H9 (cell line): ENCODE data around the gene NXPH1. TPM values are rescaled to one million over a fixed set of nuclear protein-coding genes. Genes with fewer than 3 reads are reported as not detected.

Experiments used
- DNase-seq: peaks from one replicate; pipeline ENCODE4 v3.0.0-alpha.2; 2017
- H2AFZ ChIP-seq: one replicate; pipeline ENCODE4 v1.6.1; 2013; ENCODE audit warnings: mild to moderate bottlenecking, low read length, control low read depth, moderate library complexity
- H2AK5ac ChIP-seq: 2 replicates; pipeline ENCODE4 v1.6.1; 2013; ENCODE audit warnings: low read length, control low read depth, mixed read lengths; ENCODE audit not compliant: insufficient read length
- H2BK120ac ChIP-seq: one replicate; pipeline ENCODE4 v1.6.1; 2013; ENCODE audit warnings: low read depth, mild to moderate bottlenecking, low read length, control low read depth, inconsistent platforms; ENCODE audit not compliant: poor library complexity, severe bottlenecking
- H2BK12ac ChIP-seq: 2 replicates; pipeline ENCODE4 v1.6.1; 2013; ENCODE audit warnings: low read length, control low read depth, mixed read lengths, low read depth; ENCODE audit not compliant: insufficient read length
- H2BK15ac ChIP-seq: 2 replicates; pipeline ENCODE4 v1.6.1; 2013; ENCODE audit warnings: low read depth, low read length, control low read depth
- H2BK20ac ChIP-seq: one replicate; pipeline ENCODE4 v1.6.1; 2013; ENCODE audit warnings: low read depth, mild to moderate bottlenecking, low read length, control low read depth, inconsistent platforms; ENCODE audit not compliant: poor library complexity, severe bottlenecking
- H2BK5ac ChIP-seq: 2 replicates; pipeline ENCODE4 v1.6.1; 2013; ENCODE audit warnings: low read length, control low read depth, mixed read lengths; ENCODE audit not compliant: insufficient read length
- H3K14ac ChIP-seq: 2 replicates; pipeline ENCODE4 v1.6.1; 2013; ENCODE audit warnings: low read length, control low read depth; ENCODE audit not compliant: insufficient read depth
- H3K18ac ChIP-seq: 2 replicates; pipeline ENCODE4 v1.6.1; 2013; ENCODE audit warnings: low read depth, mild to moderate bottlenecking, mixed read lengths, low read length, control low read depth; ENCODE audit not compliant: insufficient read length
- H3K23ac ChIP-seq: 2 replicates; pipeline ENCODE4 v1.6.1; 2013; ENCODE audit warnings: low read length, control low read depth, mixed read lengths, low read depth; ENCODE audit not compliant: insufficient read length
- H3K23me2 ChIP-seq: 2 replicates; pipeline ENCODE4 v1.6.1; 2013; ENCODE audit warnings: low read depth, mild to moderate bottlenecking, mixed read lengths, low read length, control low read depth; ENCODE audit not compliant: insufficient read length, poor library complexity, severe bottlenecking
- H3K27ac ChIP-seq: 2 replicates; pipeline ENCODE4 v1.5.1; 2013; ENCODE audit warnings: low read length, control low read depth, mixed read lengths, low read depth; ENCODE audit not compliant: insufficient read length
- H3K27me3 ChIP-seq: 2 replicates; pipeline ENCODE4 v1.6.1; 2013; ENCODE audit warnings: low read length, control low read depth, inconsistent platforms; ENCODE audit not compliant: insufficient read depth
- H3K4ac ChIP-seq: 2 replicates; pipeline ENCODE4 v1.6.1; 2013; ENCODE audit warnings: low read depth, mild to moderate bottlenecking, control low read depth, inconsistent platforms, low read length, moderate library complexity
- H3K4me1 ChIP-seq: 2 replicates; pipeline ENCODE4 v1.6.1; 2013; ENCODE audit warnings: low read length, control low read depth, inconsistent platforms; ENCODE audit not compliant: insufficient read depth
- H3K4me2 ChIP-seq: 2 replicates; pipeline ENCODE4 v1.6.1; 2013; ENCODE audit warnings: low read length, control low read depth, mixed read lengths; ENCODE audit not compliant: insufficient read length, insufficient read depth
- H3K56ac ChIP-seq: 2 replicates; pipeline ENCODE4 v1.6.1; 2013; ENCODE audit warnings: low read depth, mild to moderate bottlenecking, mixed read lengths, low read length, control low read depth; ENCODE audit not compliant: insufficient read length
- H3K79me1 ChIP-seq: 2 replicates; pipeline ENCODE4 v1.6.1; 2013; ENCODE audit warnings: low read depth, mild to moderate bottlenecking, moderate library complexity, low read length, control low read depth, inconsistent platforms; ENCODE audit not compliant: insufficient read depth, poor library complexity, severe bottlenecking
- H3K79me2 ChIP-seq: 2 replicates; pipeline ENCODE4 v1.6.1; 2013; ENCODE audit warnings: low read length, control low read depth, inconsistent platforms; ENCODE audit not compliant: insufficient read depth
- H3K9ac ChIP-seq: 2 replicates; pipeline ENCODE4 v1.6.1; 2013; ENCODE audit warnings: low read length, control low read depth, mixed read lengths; ENCODE audit not compliant: insufficient read length; ENCODE audit errors: extremely low read depth
- H3K9me3 ChIP-seq: one replicate; pipeline ENCODE4 v1.6.1; 2013; ENCODE audit warnings: low read depth, low read length, inconsistent platforms; ENCODE audit not compliant: control insufficient read depth
- H3T11ph ChIP-seq: one replicate; pipeline ENCODE4 v1.6.1; 2013; ENCODE audit warnings: mild to moderate bottlenecking, low read length, control low read depth, inconsistent platforms
- H4K20me1 ChIP-seq: one replicate; pipeline ENCODE4 v1.6.1; 2013; ENCODE audit not compliant: control insufficient read depth, insufficient read length, insufficient read depth
- H4K5ac ChIP-seq: 2 replicates; pipeline ENCODE4 v1.6.1; 2013; ENCODE audit warnings: low read depth, mild to moderate bottlenecking, mixed read lengths, low read length, control low read depth; ENCODE audit not compliant: insufficient read length
- H4K8ac ChIP-seq: replicated peaks from 2 replicates; pipeline ENCODE4 v1.6.1; 2013; ENCODE audit warnings: low read length, control low read depth, mixed read lengths, low read depth; ENCODE audit not compliant: insufficient read length
- H4K91ac ChIP-seq: 2 replicates; pipeline ENCODE4 v1.6.1; 2013; ENCODE audit warnings: low read depth, mild to moderate bottlenecking, moderate library complexity, mixed read lengths, low read length, control low read depth; ENCODE audit not compliant: insufficient read length
- H3K27ac Mint-ChIP-seq, 3 experiments: 2 replicates in 2 of 3; 3 replicates in 1 of 3; pipeline ENCODE4 v1.8.0; 2020 to 2021; ENCODE audit warnings: mixed read lengths in 3 of 3, mild to moderate bottlenecking in 1 of 3, moderate library complexity in 1 of 3
- H3K27me3 Mint-ChIP-seq: 2 replicates; pipeline ENCODE4 v1.8.0; 2021; ENCODE audit warnings: low read depth, mild to moderate bottlenecking, moderate library complexity, mixed read lengths
- H3K36me3 Mint-ChIP-seq, 3 experiments: 2 replicates in 2 of 3; 3 replicates in 1 of 3; pipeline ENCODE4 v1.8.0; 2020 to 2021; ENCODE audit warnings: low read depth in 3 of 3, mixed read lengths in 3 of 3; ENCODE audit not compliant: insufficient read depth in 1 of 3
- H3K4me1 Mint-ChIP-seq, 2 experiments: 2 replicates each; pipeline ENCODE4 v1.8.0; 2020; ENCODE audit warnings: mixed read lengths in 2 of 2
- H3K4me3 Mint-ChIP-seq, 2 experiments: 2 replicates in 1 of 2; 3 replicates in 1 of 2; pipeline ENCODE4 v1.8.0; 2020 to 2021; ENCODE audit warnings: mild to moderate bottlenecking in 2 of 2, mixed read lengths in 2 of 2, moderate library complexity in 1 of 2
- H3K9me3 Mint-ChIP-seq, 2 experiments: 2 replicates in 1 of 2; 3 replicates in 1 of 2; pipeline ENCODE4 v1.8.0; 2020; ENCODE audit warnings: mild to moderate bottlenecking in 2 of 2, mixed read lengths in 2 of 2, moderate library complexity in 1 of 2
- CTCF ChIP-seq: fragments of 200-600 bp; sonication (generic); conservative IDR thresholded peaks from 3 replicates; pipeline ENCODE4 v1.8.0; 2021; ENCODE audit warnings: antibody characterized with exemption, mild to moderate bottlenecking
- WGBS: extraction: QIAGEN DNeasy Blood & Tissue Kit; methylation state at CpG from one replicate; pipeline ENCODE4 v1.1.7; 2013; ENCODE audit warnings: missing lambda C conversion rate, low lambda C conversion rate, mixed read lengths; ENCODE audit not compliant: insufficient read length; ENCODE audit errors: extremely low coverage; 5-methylcytosine and 5-hydroxymethylcytosine counted together
- total RNA-seq: library from RNA; stranded (reverse); gene quantifications from 2 replicates; pipeline ENCODE4 v1.2.1, GENCODE V29; 2021

The NXPH1 gene
- total RNA-seq, 1 experiment from 2014 or later = 0.15 TPM

- no peak overlapping the region for H2AFZ ChIP-seq
- no peak overlapping the region for H2BK20ac ChIP-seq
- H4K91ac ChIP-seq = no peak overlapping the region
- Mint-ChIP-seq H3K36me3 (no peaks in the 10 kb centered on the region), H3K9me3 (peaks cover 0 to 3% of the 10 kb centered on the region in 2 experiments; a peak in 1 of 5 replicates), H3K4me1 (peaks cover 59 to 64% of the 10 kb centered on the region in 2 experiments), H3K27ac (no peak overlapping the region), H3K4me3 (peak overlapping the region; percentile 58 to 84; a peak in 2 of 5 replicates), H3K27me3 (peaks cover 99% of the 10 kb centered on the region)
- no peak overlapping the region for H3K14ac ChIP-seq
- no peak overlapping the region for H3K4ac ChIP-seq
- no peak overlapping the region for H3T11ph ChIP-seq
- H3K27me3 ChIP-seq = peaks cover 72% of the 10 kb centered on the region
- H3K27ac ChIP-seq = no peak overlapping the region
- no peak overlapping the region for H4K8ac ChIP-seq
- H2BK120ac ChIP-seq = no peak overlapping the region
- peaks cover 49% of the 10 kb centered on the region for H3K23me2 ChIP-seq
- no peak overlapping the region for H3K9ac ChIP-seq
- H3K4me2 ChIP-seq = peak overlapping the region; percentile 87
- H3K18ac ChIP-seq = no peak overlapping the region
- TF ChIP-seq CTCF = no peak
- H3K4me1 ChIP-seq = peaks cover 2% of the 10 kb centered on the region; the same call in 1 of the 2 replicates
- H3K79me2 ChIP-seq = no peaks in the 10 kb centered on the region
- no peak overlapping the region for H3K23ac ChIP-seq
- H2AK5ac ChIP-seq = no peak overlapping the region
- no peak overlapping the region for H2BK5ac ChIP-seq
- H3K79me1 ChIP-seq = no peaks in the 10 kb centered on the region
- no peaks in the 10 kb centered on the region for H3K9me3 ChIP-seq
- H2BK12ac ChIP-seq = no peak overlapping the region
- WGBS = no CpG with 5 or more reads among the region's 8 CpGs
- no peak overlapping the region for H2BK15ac ChIP-seq
- no peak for DNase-seq
- no peaks in the 10 kb centered on the region for H4K20me1 ChIP-seq
- no peak overlapping the region for H3K56ac ChIP-seq
- H4K5ac ChIP-seq = no peak overlapping the region
Measured at GRCh38 chr7:8437606-8438005, 4.2 kb downstream of the NXPH1 start.
